MV-4-11 (cell line): ENCODE data around the gene VAC14.

Source experiments
- DNase-seq: peaks from one replicate; lab custom pipeline; 2025; lab: John Stamatoyannopoulos, UW

The VAC14 gene

GRCh38 chr16:70760221-70760620 is 40.7 kb downstream of the VAC14 start:
- DNase-seq: no peak

GRCh38 chr16:70759666-70760065 is 41.3 kb downstream of the VAC14 start:
- DNase-seq: peak; percentile 21

GRCh38 chr16:70758786-70759185 is 42.2 kb downstream of the VAC14 start:
- no peak for DNase-seq

GRCh38 chr16:70757183-70757582 is 43.8 kb downstream of the VAC14 start:
- no peak for DNase-seq

GRCh38 chr16:70756071-70756470 is 44.9 kb downstream of the VAC14 start:
- no peak for DNase-seq

- DNase-seq: no peak
Measured at GRCh38 chr16:70754851-70755600, 45.9 kb downstream of the VAC14 start.

- DNase-seq: no peak
Measured at GRCh38 chr16:70754371-70754770, 46.6 kb downstream of the VAC14 start.

- no peak for DNase-seq
Measured at GRCh38 chr16:70753694-70754325, 47.1 kb downstream of the VAC14 start.

GRCh38 chr16:70753228-70753627 is 47.7 kb downstream of the VAC14 start:
- DNase-seq: no peak

GRCh38 chr16:70752426-70752825 is 48.5 kb downstream of the VAC14 start:
- DNase-seq: no peak

- no peak for DNase-seq
Measured at GRCh38 chr16:70751593-70751992, 49.4 kb downstream of the VAC14 start.

GRCh38 chr16:70750893-70751467 is 50.0 kb downstream of the VAC14 start:
- peak; percentile 75 for DNase-seq

- DNase-seq: no peak
Measured at GRCh38 chr16:70749681-70750601, 51.0 kb downstream of the VAC14 start.

GRCh38 chr16:70749006-70749678 is 51.8 kb downstream of the VAC14 start:
- DNase-seq: peak; percentile 56

- no peak for DNase-seq
Measured at GRCh38 chr16:70747703-70748631, 53.0 kb downstream of the VAC14 start.

GRCh38 chr16:70746708-70747424 is 54.1 kb downstream of the VAC14 start:
- DNase-seq: peak; percentile 75

GRCh38 chr16:70746040-70746707 is 54.8 kb downstream of the VAC14 start:
- peak; percentile 31 for DNase-seq

GRCh38 chr16:70745536-70746025 is 55.4 kb downstream of the VAC14 start:
- no peak for DNase-seq

- no peak for DNase-seq
Measured at GRCh38 chr16:70744366-70744765, 56.6 kb downstream of the VAC14 start.
